CD4-positive, alpha-beta T cell treated with Interleukin-15 for 4 hours (primary cell): ENCODE measurements around the gene ACTR3C.

Experiments
- DNase-seq: peaks from one replicate; pipeline ENCODE4 v3.0.0-alpha.2; 2020; ENCODE audit warnings: low spot score

ACTR3C gene

GRCh38 chr7:150322833-150323681 lies at the start of gene ACTR3C, which contains the start of gene LRRC61:
Gene ACTR3C (minus strand): TSS chr7:150323545. CDS start chr7:150295296, 28,249 bp downstream.
Gene LRRC61 (plus strand): TSS chr7:150323355. CDS start chr7:150336862, 13,507 bp downstream.
- DNase-seq: peak; percentile 59

- DNase-seq: no peak
These were observed 49.1 kb upstream of the ACTR3C start for GRCh38 chr7:150372271-150373048.

- DNase-seq: no peak
These were observed 48.6 kb upstream of the ACTR3C start for GRCh38 chr7:150371996-150372270.

GRCh38 chr7:150371131-150371995 lies 48.0 kb upstream of the ACTR3C start:
- DNase-seq: no peak

- DNase-seq: no peak
These were observed 47.3 kb upstream of the ACTR3C start for GRCh38 chr7:150370612-150371071.

- DNase-seq: no peak
These were observed 46.6 kb upstream of the ACTR3C start for GRCh38 chr7:150369748-150370501.

- peak; percentile 47 for DNase-seq
These were observed 45.8 kb upstream of the ACTR3C start for GRCh38 chr7:150368884-150369747.

- peak; percentile 81 for DNase-seq
These were observed 44.9 kb upstream of the ACTR3C start, which contains the start of gene REPIN1 for GRCh38 chr7:150368096-150368883. Gene REPIN1 (plus strand): TSS chr7:150368822. CDS start chr7:150369712, 890 bp downstream.

GRCh38 chr7:150367677-150368095 lies 44.3 kb upstream of the ACTR3C start:
- no peak for DNase-seq

- DNase-seq: no peak
These were observed 42.5 kb upstream of the ACTR3C start for GRCh38 chr7:150365673-150366398.

- no peak for DNase-seq
These were observed 41.8 kb upstream of the ACTR3C start for GRCh38 chr7:150365194-150365593.

- no peak for DNase-seq
These were observed 40.5 kb upstream of the ACTR3C start for GRCh38 chr7:150363872-150364271.

GRCh38 chr7:150363370-150363769 lies 40.0 kb upstream of the ACTR3C start:
- DNase-seq: no peak

GRCh38 chr7:150361807-150362621 lies 38.7 kb upstream of the ACTR3C start:
- no peak for DNase-seq

- DNase-seq: no peak
These were observed 38.1 kb upstream of the ACTR3C start for GRCh38 chr7:150361402-150361801.

GRCh38 chr7:150360363-150361058 lies 37.2 kb upstream of the ACTR3C start:
- DNase-seq: no peak
